ENCODE data around the gene TTC39A. TPM values are rescaled to one million over a fixed set of nuclear protein-coding genes. Genes with fewer than 3 reads are reported as not detected.

Gene TTC39A
- total and polyA plus RNA-seq, 8 donors, result 8.3 to 159 (median 32.4) TPM

DNA sequence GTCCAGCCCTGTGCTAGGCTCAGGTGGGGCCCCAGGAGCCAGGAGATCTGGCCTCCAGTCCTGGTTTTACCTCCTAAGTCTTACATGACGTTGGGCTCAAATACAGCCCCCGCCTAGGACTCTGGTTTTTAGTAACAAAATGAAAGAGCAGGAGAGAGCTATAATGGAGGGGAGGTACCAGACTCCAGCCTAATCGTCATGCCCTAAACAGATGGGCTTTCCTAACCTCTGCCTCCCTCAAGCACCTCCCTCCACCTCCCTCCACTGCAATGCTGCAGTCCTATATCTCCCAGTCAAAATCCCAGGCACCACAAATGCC lies 28.6 kb downstream of the TTC39A start:
- TF ChIP-seq POLR2A (IDR thresholded peaks at IDR 0.05), result no peak
- no peak for TF ChIP-seq POLR2AphosphoS5 (IDR thresholded peaks at IDR 0.05)
- TF ChIP-seq EP300 (IDR thresholded peaks at IDR 0.05), result no peak
- TF ChIP-seq, protein P1, sequence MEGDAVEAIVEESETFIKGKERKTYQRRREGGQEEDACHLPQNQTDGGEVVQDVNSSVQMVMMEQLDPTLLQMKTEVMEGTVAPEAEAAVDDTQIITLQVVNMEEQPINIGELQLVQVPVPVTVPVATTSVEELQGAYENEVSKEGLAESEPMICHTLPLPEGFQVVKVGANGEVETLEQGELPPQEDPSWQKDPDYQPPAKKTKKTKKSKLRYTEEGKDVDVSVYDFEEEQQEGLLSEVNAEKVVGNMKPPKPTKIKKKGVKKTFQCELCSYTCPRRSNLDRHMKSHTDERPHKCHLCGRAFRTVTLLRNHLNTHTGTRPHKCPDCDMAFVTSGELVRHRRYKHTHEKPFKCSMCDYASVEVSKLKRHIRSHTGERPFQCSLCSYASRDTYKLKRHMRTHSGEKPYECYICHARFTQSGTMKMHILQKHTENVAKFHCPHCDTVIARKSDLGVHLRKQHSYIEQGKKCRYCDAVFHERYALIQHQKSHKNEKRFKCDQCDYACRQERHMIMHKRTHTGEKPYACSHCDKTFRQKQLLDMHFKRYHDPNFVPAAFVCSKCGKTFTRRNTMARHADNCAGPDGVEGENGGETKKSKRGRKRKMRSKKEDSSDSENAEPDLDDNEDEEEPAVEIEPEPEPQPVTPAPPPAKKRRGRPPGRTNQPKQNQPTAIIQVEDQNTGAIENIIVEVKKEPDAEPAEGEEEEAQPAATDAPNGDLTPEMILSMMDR (IDR thresholded peaks at IDR 0.05), result no peak
- WGBS, 5 donors, result 53 to 88% (median 83%) methylated on average over 3 of the region's 3 CpGs
- H3K27me3 ChIP-seq, result no peaks in the 10 kb centered on the region
- DNase-seq, result no peak
- peaks cover 19 to 43% (median 31%) of the 10 kb centered on the region in 4 donors for H3K4me1 ChIP-seq
- peaks cover 0 to 7% (median 0%) of the 10 kb centered on the region in 4 donors for H3K9me3 ChIP-seq
- H3K36me3 ChIP-seq, result peaks cover 0 to 6% (median 0%) of the 10 kb centered on the region in 4 donors
- no peak overlapping the region for H3K27ac ChIP-seq
- intact Hi-C loops (cut with DNase I; ENCODE audit: low total_unique reads), result no loop called here
- H3K4me3 ChIP-seq, result no peak overlapping the region

DNA sequence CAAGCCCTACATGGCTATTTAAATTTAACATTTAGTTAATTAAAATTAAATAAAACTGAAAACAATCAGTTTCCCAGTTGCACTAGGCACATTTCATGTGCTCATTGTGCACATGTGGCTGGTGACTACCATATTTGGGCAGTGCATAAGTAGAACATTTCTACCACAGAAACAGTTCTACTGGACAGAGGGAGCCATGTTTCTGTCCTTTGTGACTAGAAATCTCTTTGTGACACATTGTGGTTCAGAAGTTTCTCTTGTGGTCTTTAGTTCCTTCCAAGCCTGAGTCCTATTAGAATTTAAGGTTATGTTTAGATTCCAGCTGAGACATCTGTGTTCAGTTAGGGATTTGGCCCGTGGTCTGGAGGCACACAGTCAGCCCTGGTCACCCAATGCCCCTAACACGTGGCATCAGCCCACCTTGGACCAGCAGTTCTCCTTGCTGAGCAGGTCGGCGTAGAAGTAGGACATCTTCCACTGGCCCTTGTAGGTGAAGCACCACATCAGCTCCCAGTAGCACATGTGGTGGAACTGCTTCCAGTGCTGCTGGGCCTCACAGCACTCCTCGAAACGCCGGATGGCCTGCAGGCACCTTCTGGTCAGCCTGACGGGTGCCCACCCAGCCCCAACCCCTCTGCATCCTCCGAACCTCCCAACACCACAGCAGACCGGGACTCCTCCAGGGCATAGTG lies 29.1 kb downstream of the TTC39A start:
- intact Hi-C loops (cut with DNase I; ENCODE audit: low total_unique reads), result no loop called here
- Histone ChIP-seq H3K4me1 (peaks cover 23 to 48% (median 36%) of the 10 kb centered on the region in 4 donors), H3K27me3 (no peaks in the 10 kb centered on the region), H3K9me3 (peaks cover 0 to 7% (median 0%) of the 10 kb centered on the region in 4 donors), H3K4me3 (no peak overlapping the region), H3K36me3 (peaks cover 0 to 6% (median 0%) of the 10 kb centered on the region in 4 donors), H3K27ac (no peak overlapping the region)
- TF ChIP-seq POLR2A (IDR thresholded peaks at IDR 0.05) (no peak), EP300 (IDR thresholded peaks at IDR 0.05) (no peak), POLR2AphosphoS5 (IDR thresholded peaks at IDR 0.05) (no peak)
- TF ChIP-seq, protein P1 (IDR thresholded peaks at IDR 0.05), result no peak
- WGBS, 5 donors, result 79 to 95% (median 89%) methylated on average over 9 to 10 of the region's 10 CpGs
- no peak for DNase-seq

DNA sequence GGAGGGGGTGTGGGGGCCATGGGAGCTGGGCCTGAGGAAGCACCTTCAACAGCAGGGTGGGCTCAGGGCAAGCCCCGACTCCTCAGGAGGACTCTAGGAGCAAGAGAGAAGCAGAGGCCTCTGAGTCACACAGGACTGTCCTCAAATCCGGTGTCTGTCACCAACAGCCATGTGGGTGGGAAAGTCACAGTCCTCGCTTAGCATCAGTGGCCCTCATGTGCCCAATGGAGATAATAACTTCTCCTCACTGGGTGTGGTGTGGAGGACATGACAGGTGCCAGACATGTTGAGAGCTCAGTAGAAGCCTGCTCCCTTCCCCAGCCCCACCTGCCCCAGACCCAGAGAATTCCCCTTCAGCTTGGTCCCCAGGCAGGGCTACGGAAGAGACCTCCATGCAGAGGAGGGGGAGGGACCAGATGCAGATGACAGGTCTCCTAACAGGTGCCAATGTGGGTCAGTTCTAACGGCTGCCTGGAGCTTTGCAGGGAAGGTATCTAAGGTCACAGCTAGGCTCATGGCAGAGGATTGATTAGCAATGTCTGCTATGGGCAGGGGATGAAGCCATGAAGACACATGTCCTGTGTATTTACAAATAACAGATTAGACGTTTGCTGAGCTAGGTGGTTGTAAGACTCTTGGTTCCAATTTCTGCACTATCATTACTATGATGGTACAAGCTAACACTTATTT lies 30.2 kb downstream of the TTC39A start:
- intact Hi-C loops (cut with DNase I; ENCODE audit: low total_unique reads), result no loop called here
- Histone ChIP-seq H3K27ac (no peak overlapping the region), H3K4me1 (peaks cover 12 to 40% (median 28%) of the 10 kb centered on the region in 4 donors), H3K9me3 (peaks cover 0 to 7% (median 0%) of the 10 kb centered on the region in 4 donors), H3K27me3 (no peaks in the 10 kb centered on the region), H3K36me3 (peaks cover 0 to 6% (median 0%) of the 10 kb centered on the region in 4 donors), H3K4me3 (no peak overlapping the region)
- no peak for TF ChIP-seq EP300 (IDR thresholded peaks at IDR 0.05)
- TF ChIP-seq POLR2A (IDR thresholded peaks at IDR 0.05), result no peak
- TF ChIP-seq, protein P1 (IDR thresholded peaks at IDR 0.05), result no peak
- TF ChIP-seq POLR2AphosphoS5 (IDR thresholded peaks at IDR 0.05), result no peak
- DNase-seq, result no peak
- 76 to 87% (median 84%) methylated on average over 6 of the region's 6 CpGs for WGBS, 5 donors

DNA sequence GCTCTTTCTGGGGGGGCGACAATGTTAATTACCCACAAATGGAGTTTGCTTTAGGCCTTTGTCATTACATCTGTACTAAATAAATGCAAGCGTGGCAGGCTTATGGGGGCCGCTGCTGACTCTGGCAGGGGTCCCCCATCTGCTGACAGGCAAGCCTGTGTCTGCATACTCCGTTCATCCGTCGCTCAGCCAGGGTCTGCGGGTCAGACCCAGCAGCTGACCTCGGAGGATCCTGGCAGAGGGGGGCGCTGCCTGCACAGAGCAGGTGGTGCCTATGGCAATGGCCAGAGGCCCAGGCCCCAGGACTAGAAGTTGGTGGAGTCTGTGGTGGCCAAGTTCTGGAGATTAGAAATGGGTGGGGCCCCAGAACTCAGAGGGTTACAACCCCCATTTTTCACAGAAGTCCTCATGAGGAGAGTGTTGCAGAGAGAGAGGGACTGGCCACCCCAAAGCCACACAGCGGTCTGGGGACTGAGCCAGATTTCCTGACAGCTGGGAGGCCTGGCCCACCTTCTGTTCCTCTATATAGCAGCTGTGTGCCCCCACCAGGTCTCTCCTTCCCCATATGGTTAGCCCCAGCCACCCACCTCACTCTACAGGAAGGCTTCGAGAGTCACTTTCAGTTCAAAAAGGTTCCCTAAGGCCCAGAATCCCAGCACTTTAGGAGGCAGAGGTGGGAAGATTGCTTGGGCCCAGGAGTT lies 31.0 kb downstream of the TTC39A start:
- WGBS, 5 donors, result 91 to 96% (median 94%) methylated on average over 11 of the region's 11 CpGs
- Histone ChIP-seq H3K27me3 (no peaks in the 10 kb centered on the region), H3K36me3 (peaks cover 0 to 6% (median 0%) of the 10 kb centered on the region in 4 donors), H3K4me1 (peaks cover 10 to 32% (median 22%) of the 10 kb centered on the region in 4 donors), H3K4me3 (no peak overlapping the region), H3K9me3 (peaks cover 0 to 7% (median 0%) of the 10 kb centered on the region in 4 donors), H3K27ac (no peak overlapping the region)
- TF ChIP-seq POLR2AphosphoS5 (IDR thresholded peaks at IDR 0.05), result no peak
- TF ChIP-seq, protein P1 (IDR thresholded peaks at IDR 0.05), result no peak
- TF ChIP-seq POLR2A (IDR thresholded peaks at IDR 0.05), result no peak
- TF ChIP-seq EP300 (IDR thresholded peaks at IDR 0.05), result no peak
- intact Hi-C loops (cut with DNase I; ENCODE audit: low total_unique reads), result no loop called here
- DNase-seq, result no peak
